Prostate gland (tissue), 2 donors: ENCODE results near the gene IL32. TPM values are rescaled to one million over a fixed set of nuclear protein-coding genes. Genes with fewer than 3 reads are reported as not detected.

Source experiments
- DNase-seq: peaks from one replicate; pipeline ENCODE4 v3.0.0-alpha.2; 2019; ENCODE audit warnings: low spot score
- H3K27ac ChIP-seq, 2 donors: fragments of 200-600 bp; sonication (generic); 2 replicates each; pipeline ENCODE4 v1.5.1; 2017 to 2019
- H3K27me3 ChIP-seq: fragments of 200-600 bp; sonication (generic); replicated peaks from 2 replicates; pipeline ENCODE4 v1.5.1; 2019; ENCODE audit not compliant: insufficient read depth
- H3K36me3 ChIP-seq, 2 donors: fragments of 200-600 bp; sonication (generic); 1 replicate in 1 of 2; 2 replicates in 1 of 2; pipeline versions ENCODE4 v1.5.1 to v1.8.1; 2017 to 2019
- H3K4me1 ChIP-seq: fragments of 200-600 bp; sonication (generic); replicated peaks from 2 replicates; pipeline ENCODE4 v1.5.1; 2019
- H3K4me3 ChIP-seq, 2 donors: fragments of 200-600 bp; sonication (generic); 2 replicates each; pipeline ENCODE4 v1.5.1; 2017 to 2019
- H3K9me3 ChIP-seq: fragments of 200-600 bp; sonication (generic); 2 replicates; pipeline ENCODE4 v1.5.1; 2017
- POLR2A ChIP-seq: fragments of 450-650 bp; IDR thresholded peaks from one replicate; pipeline ENCODE4 v1.6.1; 2016; ENCODE audit warnings: antibody characterized with exemption, mild to moderate bottlenecking
- POLR2AphosphoS5 ChIP-seq: sonication (generic); formaldehyde crosslinking; IDR thresholded peaks from one replicate; pipeline ENCODE4 v1.6.1; 2017; ENCODE audit warnings: antibody characterized with exemption
- WGBS: methylation state at CpG from one replicate; pipeline ENCODE4 v1.1.5; 2018; 5-methylcytosine and 5-hydroxymethylcytosine counted together
- intact Hi-C: fragments of 100-400 bp; cut with DNase I; formaldehyde crosslinking; loops from one replicate; pipeline ENCODE4 v1.14.2; 2022
- total RNA-seq, 2 donors: library from RNA; depleted of rRNA; stranded (reverse); fragments of >200 nt; gene quantifications; one replicate each; pipeline ENCODE4 v1.1.0, GENCODE V29; 2016
- TF ChIP-seq, protein P1 (sequence below), 4 experiments: fragments of 200-600 bp in 2 of 4; fragments of 450-650 bp in 2 of 4; sonication (generic) in 2 of 4; IDR thresholded peaks; 1 replicate in 3 of 4; 2 replicates in 1 of 4; pipeline ENCODE4 v1.5.1; 2016 to 2019; ENCODE audit warnings: antibody characterized with exemption in 4 of 4, mild to moderate bottlenecking in 2 of 4, moderate library complexity in 2 of 4

The IL32 gene
- total RNA-seq, 2 donors from 2014 or later, result 13.5 to 33.3 TPM

DNA sequence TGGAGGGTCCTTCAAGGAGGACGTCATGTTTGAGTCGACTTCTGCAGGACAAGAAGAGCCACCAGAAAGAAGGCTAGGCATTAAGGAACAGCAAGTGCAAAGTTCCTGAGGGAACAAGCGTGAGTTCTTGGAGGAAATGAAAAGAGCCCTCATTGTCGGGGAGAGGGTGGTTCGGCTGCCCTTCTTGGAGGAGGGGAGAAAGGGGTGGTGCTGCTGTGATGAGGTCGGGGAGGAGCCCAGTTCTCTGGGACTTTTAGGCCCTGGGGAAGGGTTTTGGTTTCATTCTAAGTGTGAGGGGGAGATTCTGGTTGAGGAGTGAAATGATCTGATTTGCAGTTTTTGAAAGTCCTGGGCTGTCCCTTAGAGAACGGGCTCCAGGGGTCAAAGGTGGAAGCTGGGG, 32.8 kb upstream of the IL32 start:
- Histone ChIP-seq H3K9me3 (no peaks in the 10 kb centered on the region), H3K4me1 (peaks cover 9% of the 10 kb centered on the region), H3K27me3 (no peaks in the 10 kb centered on the region), H3K27ac (no peak overlapping the region), H3K36me3 (no peaks in the 10 kb centered on the region), H3K4me3 (no peak overlapping the region)
- TF ChIP-seq POLR2AphosphoS5 (no peak), POLR2A (no peak)
- TF ChIP-seq, protein P1, sequence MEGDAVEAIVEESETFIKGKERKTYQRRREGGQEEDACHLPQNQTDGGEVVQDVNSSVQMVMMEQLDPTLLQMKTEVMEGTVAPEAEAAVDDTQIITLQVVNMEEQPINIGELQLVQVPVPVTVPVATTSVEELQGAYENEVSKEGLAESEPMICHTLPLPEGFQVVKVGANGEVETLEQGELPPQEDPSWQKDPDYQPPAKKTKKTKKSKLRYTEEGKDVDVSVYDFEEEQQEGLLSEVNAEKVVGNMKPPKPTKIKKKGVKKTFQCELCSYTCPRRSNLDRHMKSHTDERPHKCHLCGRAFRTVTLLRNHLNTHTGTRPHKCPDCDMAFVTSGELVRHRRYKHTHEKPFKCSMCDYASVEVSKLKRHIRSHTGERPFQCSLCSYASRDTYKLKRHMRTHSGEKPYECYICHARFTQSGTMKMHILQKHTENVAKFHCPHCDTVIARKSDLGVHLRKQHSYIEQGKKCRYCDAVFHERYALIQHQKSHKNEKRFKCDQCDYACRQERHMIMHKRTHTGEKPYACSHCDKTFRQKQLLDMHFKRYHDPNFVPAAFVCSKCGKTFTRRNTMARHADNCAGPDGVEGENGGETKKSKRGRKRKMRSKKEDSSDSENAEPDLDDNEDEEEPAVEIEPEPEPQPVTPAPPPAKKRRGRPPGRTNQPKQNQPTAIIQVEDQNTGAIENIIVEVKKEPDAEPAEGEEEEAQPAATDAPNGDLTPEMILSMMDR (IDR thresholded peaks at IDR 0.05), result no peak
- DNase-seq, result no peak
- intact Hi-C loops, result no loop called here
- WGBS, result 44% methylated on average over 7 of the region's 7 CpGs

- no peaks in the 10 kb centered on the region for H3K36me3 ChIP-seq
- H3K27ac ChIP-seq, result peak overlapping the region in 1 of 2 donors; percentile 78
- peak overlapping the region in 1 of 2 donors; percentile 47 for H3K4me3 ChIP-seq
- H3K9me3 ChIP-seq, result no peaks in the 10 kb centered on the region
- no peak for DNase-seq
- WGBS, result 42% methylated on average over 19 of the region's 19 CpGs
- TF ChIP-seq, protein P1 (IDR thresholded peaks at IDR 0.05), result no peak
- no peak for TF ChIP-seq POLR2AphosphoS5
- TF ChIP-seq POLR2A, result no peak
- intact Hi-C loops, result no loop called here
- no peaks in the 10 kb centered on the region for H3K4me1 ChIP-seq
- H3K27me3 ChIP-seq, result no peaks in the 10 kb centered on the region
Observed at GRCh38 chr16:3035289-3035971, 30.0 kb upstream of the IL32 start.

DNA sequence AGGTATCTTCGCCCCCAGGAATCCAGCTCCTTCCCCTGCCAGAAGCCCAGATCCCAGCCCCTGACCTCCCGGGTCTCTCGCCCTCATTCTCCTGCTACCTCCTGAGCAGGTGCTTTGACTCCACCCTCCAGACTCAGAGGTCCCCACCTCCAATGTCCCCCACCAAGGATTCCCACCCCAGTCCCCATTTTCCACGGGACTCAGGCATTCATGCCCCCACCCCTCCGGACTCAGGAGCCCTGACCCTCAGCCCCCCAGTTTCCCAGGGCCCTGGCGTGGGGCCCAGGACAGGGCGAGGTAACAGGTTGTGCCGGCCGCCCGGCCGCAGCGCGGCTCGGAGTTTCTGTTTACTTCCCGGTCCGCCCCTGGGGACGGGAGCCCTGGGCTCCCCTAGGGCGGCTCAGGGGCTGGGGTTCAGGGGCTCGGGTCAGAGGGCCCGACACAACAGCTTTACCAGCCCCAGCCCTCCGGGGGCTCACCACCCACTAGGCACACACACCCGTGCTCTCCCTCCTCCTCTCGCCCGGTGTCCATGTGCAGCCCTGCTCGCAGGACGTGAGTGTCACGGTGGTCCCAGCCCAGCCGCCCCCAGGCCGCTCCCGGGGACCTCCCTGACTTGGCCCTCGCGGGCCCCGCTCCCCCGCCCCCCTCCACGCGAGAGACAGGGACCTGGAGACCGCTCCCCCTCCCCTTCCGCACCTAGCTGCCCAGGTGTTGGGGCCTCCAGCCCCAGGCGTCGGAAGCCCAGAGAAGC, 29.3 kb upstream of the IL32 start:
- no peaks in the 10 kb centered on the region for H3K9me3 ChIP-seq
- peak overlapping the region; percentile 47 to 51 for H3K4me3 ChIP-seq
- peak; percentile 31 for TF ChIP-seq POLR2AphosphoS5
- TF ChIP-seq, protein P1 (IDR thresholded peaks at IDR 0.05), result no peak
- no peaks in the 10 kb centered on the region for H3K36me3 ChIP-seq
- intact Hi-C loops, result no loop called here
- H3K4me1 ChIP-seq, result no peaks in the 10 kb centered on the region
- 3% methylated on average over 40 of the region's 40 CpGs for WGBS
- H3K27me3 ChIP-seq, result no peaks in the 10 kb centered on the region
- DNase-seq, result no peak
- H3K27ac ChIP-seq, result peak overlapping the region; percentile 69 to 78

DNA sequence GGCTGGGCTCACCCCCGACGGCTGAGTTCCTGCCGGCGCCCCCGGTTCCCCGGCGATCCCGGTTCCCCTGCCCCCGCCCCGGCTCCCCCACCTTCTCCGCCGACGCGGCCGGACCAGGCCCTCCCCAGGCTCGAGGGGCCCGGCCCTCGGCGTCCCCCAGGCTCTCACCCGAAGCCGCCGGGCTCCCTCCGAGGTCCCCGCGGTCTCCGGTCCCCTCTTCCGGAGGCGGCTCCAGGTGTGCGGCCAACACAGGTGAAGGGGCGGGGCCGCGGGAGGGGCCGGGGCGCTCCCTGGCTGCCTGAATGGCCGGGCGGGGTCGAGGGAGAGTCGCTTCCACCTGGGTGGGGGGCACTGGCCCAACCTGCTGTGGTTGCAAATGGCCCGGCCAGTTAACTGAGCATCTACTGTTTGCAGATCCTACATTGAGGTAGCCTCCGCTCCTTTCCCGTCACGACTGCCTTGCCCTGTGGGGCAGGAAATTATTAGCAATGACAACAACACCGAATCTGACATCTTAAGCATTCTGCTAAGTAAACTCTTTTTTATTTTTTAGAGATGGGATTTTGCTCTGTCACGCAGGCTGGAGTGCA, 28.6 kb upstream of the IL32 start, which contains the start of gene BICDL2:
Gene BICDL2, minus strand, starts transcription at position 219 of the 590 bp plus-strand sequence. CDS start 1,448 bp downstream, outside the sequence.
- DNase-seq, result no peak
- Histone ChIP-seq H3K36me3 (no peaks in the 10 kb centered on the region), H3K27ac (peak within 1 kb of the TSS; percentile 69 to 78), H3K9me3 (no peaks in the 10 kb centered on the region), H3K4me3 (peak within 1 kb of the TSS; percentile 47 to 51), H3K4me1 (no peaks in the 10 kb centered on the region), H3K27me3 (no peaks in the 10 kb centered on the region)
- TF ChIP-seq POLR2A (peak; percentile 25), POLR2AphosphoS5 (no peak)
- WGBS, result 6% methylated on average over 40 of the region's 44 CpGs
- intact Hi-C loops, result no loop called here

DNA sequence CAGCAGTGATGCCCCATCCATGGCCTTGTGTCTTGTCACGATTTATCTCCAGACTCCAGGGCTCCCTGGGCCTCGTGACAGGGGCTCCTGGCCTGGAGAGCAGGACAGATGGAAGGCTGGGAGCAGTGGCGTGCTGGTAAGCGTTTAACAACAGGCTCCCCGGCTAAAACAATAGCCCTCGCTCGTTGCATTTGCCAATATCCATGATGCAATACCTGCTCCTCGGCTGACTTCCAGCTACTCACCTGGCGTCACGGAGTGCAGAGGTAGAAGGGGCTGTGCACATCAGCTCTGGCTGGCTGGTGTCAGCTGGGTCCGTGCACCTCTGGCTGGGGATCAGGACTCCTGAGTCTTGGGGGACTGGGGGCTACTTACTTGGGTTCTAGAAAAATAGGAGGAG, 27.2 kb upstream of the IL32 start:
- no peak overlapping the region for H3K27ac ChIP-seq
- intact Hi-C loops, result no loop called here
- no peaks in the 10 kb centered on the region for H3K9me3 ChIP-seq
- H3K36me3 ChIP-seq, result no peaks in the 10 kb centered on the region
- no peak overlapping the region for H3K4me3 ChIP-seq
- TF ChIP-seq POLR2AphosphoS5 (peak; percentile 40), POLR2A (no peak)
- peak; percentile 74 for DNase-seq
- H3K4me1 ChIP-seq, result no peaks in the 10 kb centered on the region
- no peaks in the 10 kb centered on the region for H3K27me3 ChIP-seq
- 30% methylated on average over 11 of the region's 11 CpGs for WGBS
